ENCODE data around the gene MGMT.

DNA sequence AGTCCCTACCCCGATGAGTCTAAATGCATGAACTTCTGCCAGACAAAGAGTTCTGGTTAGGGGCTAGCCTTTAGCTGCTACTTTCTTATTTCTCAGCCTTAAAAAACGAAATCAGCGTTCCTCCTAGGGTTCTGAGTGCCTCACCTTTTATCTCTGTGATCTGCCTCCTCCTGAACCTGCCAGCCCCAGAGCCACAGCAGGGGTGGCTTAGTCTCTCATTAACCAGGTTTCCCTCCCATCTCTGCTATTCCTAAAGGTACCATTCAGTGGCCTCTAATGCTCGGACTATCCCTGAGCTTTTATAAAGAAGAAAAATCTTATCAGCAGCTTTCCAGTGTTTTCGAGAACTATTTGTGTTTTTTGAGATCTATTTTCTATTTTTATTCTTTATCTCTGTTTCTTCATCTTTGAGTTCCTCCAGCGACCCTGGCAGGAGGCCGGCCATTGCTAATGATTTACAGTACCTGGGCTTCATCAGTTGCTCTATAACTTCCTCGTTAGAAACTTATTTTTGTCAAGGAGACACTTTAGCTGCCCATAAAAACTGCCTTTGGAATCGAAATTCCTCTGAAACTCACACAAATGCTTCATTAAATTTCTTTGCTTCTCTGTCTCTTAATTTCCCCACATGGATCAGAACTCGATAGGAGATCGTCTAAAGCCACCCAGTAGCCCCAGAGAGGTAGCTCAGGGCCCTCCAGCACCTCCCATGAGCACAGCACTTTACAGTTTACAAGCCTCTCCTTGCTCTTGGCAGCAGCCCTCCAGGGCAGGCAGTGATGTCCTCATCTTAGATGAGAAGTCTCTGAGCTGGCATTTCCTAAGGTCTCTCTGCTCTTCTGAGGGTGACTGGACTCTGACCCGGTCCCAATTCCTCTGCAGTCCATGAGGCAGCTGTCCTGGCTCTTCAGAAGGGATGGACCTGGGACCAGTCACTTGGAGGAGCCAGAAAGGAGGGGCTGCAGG lies 347.9 kb downstream of the MGMT start:
- TF ChIP-seq CTCF (IDR thresholded peaks at IDR 0.05 in 2 of 3, conservative IDR thresholded peaks at IDR 0.05 in 1 of 3; ENCODE audit: borderline replicate concordance in 1 of 3, insufficient read depth in 1 of 3, low read depth in 2 of 3, low read length in 2 of 3) (no peak), EZH2phosphoT487 (IDR thresholded peaks at IDR 0.05; ENCODE audit: borderline replicate concordance) (no peak), POLR2A (IDR thresholded peaks at IDR 0.05; ENCODE audit: borderline replicate concordance, extremely low read depth, insufficient read depth, insufficient read length) (no peak), SP1 (IDR thresholded peaks at IDR 0.05; ENCODE audit: low read depth) (no peak), RAD21 (IDR thresholded peaks at IDR 0.05; ENCODE audit: low read depth) (no peak), EGR1 (IDR thresholded peaks at IDR 0.05; ENCODE audit: low read depth) (no peak)
- TF ChIP-seq, protein P1, sequence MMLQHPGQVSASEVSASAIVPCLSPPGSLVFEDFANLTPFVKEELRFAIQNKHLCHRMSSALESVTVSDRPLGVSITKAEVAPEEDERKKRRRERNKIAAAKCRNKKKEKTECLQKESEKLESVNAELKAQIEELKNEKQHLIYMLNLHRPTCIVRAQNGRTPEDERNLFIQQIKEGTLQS (IDR thresholded peaks at IDR 0.05), result no peak
